ENCODE data around the gene CTPS2. TPM values are rescaled to one million over a fixed set of nuclear protein-coding genes. Genes with fewer than 3 reads are reported as not detected.
"Not testable (repeated sequence)": the region's sequence is repeated elsewhere in the genome, so short reads cannot be mapped to it uniquely, and the experiment has no call there.

Gene CTPS2
- 19.2 TPM for polyA plus RNA-seq (2013, experiment 1 of 2)
- 19.3 TPM for polyA plus RNA-seq (2013, experiment 2 of 2)

- H3K36me3 ChIP-seq (replicated peaks in 1 of 2; ENCODE audit: control insufficient read depth in 2 of 2, insufficient read depth in 2 of 2, low read length in 2 of 2) = peaks cover 0 to 11% of the 10 kb centered on the region in 2 donors
- H2AK5ac ChIP-seq (ENCODE audit: low read depth, low read length) = no peak within 1 kb of the TSS
- peak within 1 kb of the TSS; percentile 81 for H3K9ac ChIP-seq (ENCODE audit: low read depth, low read length, poor library complexity)
- H4K91ac ChIP-seq (ENCODE audit: low read depth, low read length, poor library complexity) = no peak within 1 kb of the TSS
- no peaks in the 10 kb centered on the region for H3K9me3 ChIP-seq (replicated peaks in 1 of 2; ENCODE audit: control insufficient read depth in 2 of 2, insufficient read depth in 1 of 2, low read depth in 1 of 2, low read length in 2 of 2)
- no peak within 1 kb of the TSS for H3K14ac ChIP-seq (ENCODE audit: low read length)
- H3K4ac ChIP-seq (ENCODE audit: low read length) = no peak within 1 kb of the TSS
- no peak within 1 kb of the TSS for H4K8ac ChIP-seq (ENCODE audit: low read depth, low read length)
- DNase-seq (ENCODE audit: low spot score) = peak; percentile 29
- peak within 1 kb of the TSS; percentile 53 for H2BK5ac ChIP-seq (ENCODE audit: low read length)
- H2BK120ac ChIP-seq (ENCODE audit: low read depth, low read length) = peak within 1 kb of the TSS; percentile 47
- H3K27ac ChIP-seq (replicated peaks; ENCODE audit: low read length) = peak within 1 kb of the TSS; percentile 46
- H3K4me3 ChIP-seq (ENCODE audit: low read length in 2 of 2) = peak within 1 kb of the TSS; percentile 66 to 90
- H3K18ac ChIP-seq (ENCODE audit: low read length) = peak within 1 kb of the TSS; percentile 91
- H2AFZ ChIP-seq (ENCODE audit: low read length) = peak within 1 kb of the TSS; percentile 96
- H2BK15ac ChIP-seq (ENCODE audit: low read length) = no peak within 1 kb of the TSS
- peak within 1 kb of the TSS; percentile 62 for H3K4me2 ChIP-seq (ENCODE audit: insufficient read depth, low read length, poor library complexity, severe bottlenecking)
- H2BK12ac ChIP-seq (ENCODE audit: low read length) = no peak within 1 kb of the TSS
- peaks cover 0 to 3% of the 10 kb centered on the region in 2 donors for H3K4me1 ChIP-seq (ENCODE audit: control insufficient read depth in 2 of 2, insufficient read depth in 1 of 2, low read depth in 1 of 2, low read length in 2 of 2)
- H3K23ac ChIP-seq (ENCODE audit: low read depth, low read length, poor library complexity) = peak within 1 kb of the TSS; percentile 93
- no CpG with 5 or more reads among the region's 30 CpGs for WGBS, 2 donors (ENCODE audit: extremely low coverage in 2 of 2, insufficient read length in 2 of 2, insufficient replicate concordance in 1 of 2)
- no peaks in the 10 kb centered on the region for H3K27me3 ChIP-seq (ENCODE audit: control insufficient read depth in 3 of 3, insufficient read depth in 3 of 3, low read depth in 1 of 3, low read length in 3 of 3)
- no peaks in the 10 kb centered on the region for H3K79me1 ChIP-seq (ENCODE audit: low read depth, low read length)
These were observed at the start of gene CTPS2 for GRCh38 chrX:16712548-16713155. Gene CTPS2, minus strand, starts transcription at chrX:16712669. Its CDS starts 9,767 bp downstream, at chrX:16702902.

- not testable (repeated sequence) for H3K14ac ChIP-seq (ENCODE audit: low read length); H3K27me3 ChIP-seq (ENCODE audit: control insufficient read depth in 3 of 3, insufficient read depth in 3 of 3, low read depth in 1 of 3, low read length in 3 of 3); H4K91ac ChIP-seq (ENCODE audit: low read depth, low read length, poor library complexity); H3K18ac ChIP-seq (ENCODE audit: low read length); H3K79me1 ChIP-seq (ENCODE audit: low read depth, low read length); H3K4ac ChIP-seq (ENCODE audit: low read length); H3K9ac ChIP-seq (ENCODE audit: low read depth, low read length, poor library complexity); H2BK5ac ChIP-seq (ENCODE audit: low read length); H4K8ac ChIP-seq (ENCODE audit: low read depth, low read length); DNase-seq (ENCODE audit: low spot score); H2BK15ac ChIP-seq (ENCODE audit: low read length); H3K23ac ChIP-seq (ENCODE audit: low read depth, low read length, poor library complexity); H2BK120ac ChIP-seq (ENCODE audit: low read depth, low read length); H3K4me2 ChIP-seq (ENCODE audit: insufficient read depth, low read length, poor library complexity, severe bottlenecking); H3K4me3 ChIP-seq (ENCODE audit: low read length in 2 of 2); H2AFZ ChIP-seq (ENCODE audit: low read length); H2AK5ac ChIP-seq (ENCODE audit: low read depth, low read length); H3K4me1 ChIP-seq (ENCODE audit: control insufficient read depth in 2 of 2, insufficient read depth in 1 of 2, low read depth in 1 of 2, low read length in 2 of 2); H2BK12ac ChIP-seq (ENCODE audit: low read length); H3K9me3 ChIP-seq (replicated peaks in 1 of 2; ENCODE audit: control insufficient read depth in 2 of 2, insufficient read depth in 1 of 2, low read depth in 1 of 2, low read length in 2 of 2); H3K27ac ChIP-seq (replicated peaks; ENCODE audit: low read length)
- WGBS, 2 donors (ENCODE audit: extremely low coverage in 2 of 2, insufficient read length in 2 of 2, insufficient replicate concordance in 1 of 2) = no CpG with 5 or more reads among the region's 4 CpGs
- peaks cover 0 to 49% of the 10 kb centered on the region in 2 donors for H3K36me3 ChIP-seq (replicated peaks in 1 of 2; ENCODE audit: control insufficient read depth in 2 of 2, insufficient read depth in 2 of 2, low read length in 2 of 2)
These were observed 49.0 kb upstream of the CTPS2 start for GRCh38 chrX:16761500-16761899.

GRCh38 chrX:16756724-16757123 is 44.3 kb upstream of the CTPS2 start:
- Histone ChIP-seq H3K4me2 (ENCODE audit: insufficient read depth, low read length, poor library complexity, severe bottlenecking) (no peak overlapping the region), H4K8ac (ENCODE audit: low read depth, low read length) (no peak overlapping the region), H2AK5ac (ENCODE audit: low read depth, low read length) (no peak overlapping the region), H4K91ac (ENCODE audit: low read depth, low read length, poor library complexity) (no peak overlapping the region), H3K23ac (ENCODE audit: low read depth, low read length, poor library complexity) (no peak overlapping the region), H3K14ac (ENCODE audit: low read length) (no peak overlapping the region), H3K79me1 (ENCODE audit: low read depth, low read length) (no peaks in the 10 kb centered on the region), H2BK120ac (ENCODE audit: low read depth, low read length) (no peak overlapping the region), H3K36me3 (replicated peaks in 1 of 2; ENCODE audit: control insufficient read depth in 2 of 2, insufficient read depth in 2 of 2, low read length in 2 of 2) (peaks cover 1 to 86% of the 10 kb centered on the region in 2 donors), H3K18ac (ENCODE audit: low read length) (no peak overlapping the region), H3K4me1 (ENCODE audit: control insufficient read depth in 2 of 2, insufficient read depth in 1 of 2, low read depth in 1 of 2, low read length in 2 of 2) (no peaks in the 10 kb centered on the region), H3K4me3 (ENCODE audit: low read length in 2 of 2) (no peak overlapping the region), H2BK5ac (ENCODE audit: low read length) (no peak overlapping the region), H3K9ac (ENCODE audit: low read depth, low read length, poor library complexity) (no peak overlapping the region), H2BK12ac (ENCODE audit: low read length) (no peak overlapping the region), H3K27me3 (ENCODE audit: control insufficient read depth in 3 of 3, insufficient read depth in 3 of 3, low read depth in 1 of 3, low read length in 3 of 3) (no peaks in the 10 kb centered on the region), H2BK15ac (ENCODE audit: low read length) (no peak overlapping the region), H3K9me3 (replicated peaks in 1 of 2; ENCODE audit: control insufficient read depth in 2 of 2, insufficient read depth in 1 of 2, low read depth in 1 of 2, low read length in 2 of 2) (no peaks in the 10 kb centered on the region), H2AFZ (ENCODE audit: low read length) (no peak overlapping the region), H3K4ac (ENCODE audit: low read length) (no peak overlapping the region), H3K27ac (replicated peaks; ENCODE audit: low read length) (no peak overlapping the region)
- DNase-seq (ENCODE audit: low spot score) = no peak
- no CpG with 5 or more reads among the region's 4 CpGs for whole genome bisulfite sequencing, 2 donors (ENCODE audit: extremely low coverage in 2 of 2, insufficient read length in 2 of 2, insufficient replicate concordance in 1 of 2)

GRCh38 chrX:16754019-16754418 is 41.5 kb upstream of the CTPS2 start:
- Histone ChIP-seq H3K27ac (replicated peaks; ENCODE audit: low read length) (no peak overlapping the region), H2BK5ac (ENCODE audit: low read length) (no peak overlapping the region), H3K4me2 (ENCODE audit: insufficient read depth, low read length, poor library complexity, severe bottlenecking) (no peak overlapping the region), H4K91ac (ENCODE audit: low read depth, low read length, poor library complexity) (no peak overlapping the region), H2AK5ac (ENCODE audit: low read depth, low read length) (no peak overlapping the region), H2BK120ac (ENCODE audit: low read depth, low read length) (no peak overlapping the region), H3K79me1 (ENCODE audit: low read depth, low read length) (no peaks in the 10 kb centered on the region), H3K18ac (ENCODE audit: low read length) (no peak overlapping the region), H3K9me3 (replicated peaks in 1 of 2; ENCODE audit: control insufficient read depth in 2 of 2, insufficient read depth in 1 of 2, low read depth in 1 of 2, low read length in 2 of 2) (no peaks in the 10 kb centered on the region), H2AFZ (ENCODE audit: low read length) (no peak overlapping the region), H2BK12ac (ENCODE audit: low read length) (no peak overlapping the region), H3K4ac (ENCODE audit: low read length) (no peak overlapping the region), H3K23ac (ENCODE audit: low read depth, low read length, poor library complexity) (no peak overlapping the region), H3K4me1 (ENCODE audit: control insufficient read depth in 2 of 2, insufficient read depth in 1 of 2, low read depth in 1 of 2, low read length in 2 of 2) (no peaks in the 10 kb centered on the region), H3K27me3 (ENCODE audit: control insufficient read depth in 3 of 3, insufficient read depth in 3 of 3, low read depth in 1 of 3, low read length in 3 of 3) (no peaks in the 10 kb centered on the region), H2BK15ac (ENCODE audit: low read length) (no peak overlapping the region), H4K8ac (ENCODE audit: low read depth, low read length) (no peak overlapping the region), H3K36me3 (replicated peaks in 1 of 2; ENCODE audit: control insufficient read depth in 2 of 2, insufficient read depth in 2 of 2, low read length in 2 of 2) (peaks cover 4 to 83% of the 10 kb centered on the region in 2 donors), H3K14ac (ENCODE audit: low read length) (no peak overlapping the region), H3K4me3 (ENCODE audit: low read length in 2 of 2) (no peak overlapping the region), H3K9ac (ENCODE audit: low read depth, low read length, poor library complexity) (no peak overlapping the region)
- WGBS, 2 donors (ENCODE audit: extremely low coverage in 2 of 2, insufficient read length in 2 of 2, insufficient replicate concordance in 1 of 2) = no CpG with 5 or more reads among the region's 2 CpGs
- DNase-seq (ENCODE audit: low spot score) = no peak

Data from neuronal stem cell (in vitro differentiated cells).